ENCODE data around the gene FOCAD. TPM values are rescaled to one million over a fixed set of nuclear protein-coding genes. Genes with fewer than 3 reads are reported as not detected.

The FOCAD gene
- total RNA-seq, 1 donor from 2014 or later, result 25.5 TPM

DNA sequence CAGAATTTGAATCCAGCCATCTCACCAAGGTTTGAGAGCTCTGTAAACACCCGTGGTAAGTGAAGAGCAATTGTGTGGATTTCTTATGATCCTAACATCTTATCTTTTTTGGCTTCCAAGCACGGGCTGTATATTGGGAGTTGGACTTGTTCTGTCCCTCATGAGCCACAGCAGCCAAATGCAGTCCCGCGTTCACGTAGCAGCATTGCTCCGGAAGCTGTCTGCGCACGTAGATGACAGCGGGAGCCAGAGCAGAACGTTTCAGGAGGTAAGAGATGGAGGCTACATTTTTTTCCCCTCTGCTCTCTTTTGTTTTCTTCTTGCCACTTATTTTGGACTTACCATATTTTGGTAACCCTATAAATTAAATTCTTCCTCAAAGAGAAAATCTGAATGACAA lies 260.4 kb downstream of the FOCAD start:
- intact Hi-C loops (cut with DNase I), result loop anchor here (5.0 to 10.0 kb wide), 2 partner anchors 590 to 1017 kb away; no protein-coding TSS in a partner anchor
- Histone ChIP-seq H3K4me3 (no peak overlapping the region), H3K9me3 (no peaks in the 10 kb centered on the region), H3K27me3 (no peaks in the 10 kb centered on the region), H3K27ac (no peak overlapping the region), H3K36me3 (no peaks in the 10 kb centered on the region), H3K4me1 (no peaks in the 10 kb centered on the region)
- TF ChIP-seq CTCF (IDR thresholded peaks at IDR 0.05), result no peak
- no peak for ATAC-seq
- DNase-seq, result no peak

- intact Hi-C loops (cut with DNase I), result loop anchor here (10.0 kb wide), 1 partner anchor 590 kb away; no protein-coding TSS in a partner anchor
Observed at GRCh38 chr9:20945269-20945668, 261.2 kb downstream of the FOCAD start.

DNA sequence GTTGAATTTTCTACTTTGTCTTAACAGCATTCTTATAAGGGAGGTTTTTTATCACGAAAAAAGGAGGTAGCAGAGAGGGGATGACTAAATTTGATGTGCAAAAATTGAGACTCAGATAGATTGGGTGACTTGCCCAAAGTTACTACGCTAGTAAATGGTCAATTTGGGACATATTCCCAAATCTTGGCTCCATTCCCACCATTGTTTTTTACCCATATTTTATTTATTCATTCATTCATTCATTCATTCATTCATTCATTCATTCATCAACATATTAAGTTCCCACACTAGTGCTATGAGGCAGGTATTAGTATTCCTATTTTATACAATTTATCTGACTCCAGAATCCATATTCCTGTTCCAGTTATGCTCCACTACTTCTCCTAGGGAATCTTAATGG lies 261.8 kb downstream of the FOCAD start:
- TF ChIP-seq CTCF (IDR thresholded peaks at IDR 0.05), result no peak
- H3K9me3 ChIP-seq, result no peaks in the 10 kb centered on the region
- peaks cover 1% of the 10 kb centered on the region for H3K36me3 ChIP-seq
- H3K27ac ChIP-seq, result no peak overlapping the region
- no peak overlapping the region for H3K4me3 ChIP-seq
- no peak for DNase-seq
- ATAC-seq, result no peak
- no peaks in the 10 kb centered on the region for H3K4me1 ChIP-seq
- no peaks in the 10 kb centered on the region for H3K27me3 ChIP-seq
- intact Hi-C loops (cut with DNase I), result loop anchor here (10.0 kb wide), 1 partner anchor 591 kb away; no protein-coding TSS in a partner anchor

More at GRCh38 chr9:20945269-20945668, 261.2 kb downstream of the FOCAD start:
- no peak for ATAC-seq
- H3K4me3 ChIP-seq, result no peak overlapping the region
- no peak for TF ChIP-seq CTCF (IDR thresholded peaks at IDR 0.05)
- no peaks in the 10 kb centered on the region for H3K4me1 ChIP-seq
- no peak overlapping the region for H3K27ac ChIP-seq
- no peaks in the 10 kb centered on the region for H3K27me3 ChIP-seq
- H3K36me3 ChIP-seq, result no peaks in the 10 kb centered on the region
- no peaks in the 10 kb centered on the region for H3K9me3 ChIP-seq
- DNase-seq, result no peak

- H3K4me3 ChIP-seq, result no peak overlapping the region
- intact Hi-C loops (cut with DNase I), result loop anchor here (10.0 kb wide), 1 partner anchor 594 kb away; no protein-coding TSS in a partner anchor
- TF ChIP-seq CTCF (IDR thresholded peaks at IDR 0.05), result no peak
- H3K27ac ChIP-seq, result no peak overlapping the region
- no peak for ATAC-seq
- H3K9me3 ChIP-seq, result no peaks in the 10 kb centered on the region
- no peaks in the 10 kb centered on the region for H3K4me1 ChIP-seq
- no peak for DNase-seq
- no peaks in the 10 kb centered on the region for H3K27me3 ChIP-seq
- peaks cover 29% of the 10 kb centered on the region for H3K36me3 ChIP-seq
Observed at GRCh38 chr9:20948703-20949102, 264.6 kb downstream of the FOCAD start.

DNA sequence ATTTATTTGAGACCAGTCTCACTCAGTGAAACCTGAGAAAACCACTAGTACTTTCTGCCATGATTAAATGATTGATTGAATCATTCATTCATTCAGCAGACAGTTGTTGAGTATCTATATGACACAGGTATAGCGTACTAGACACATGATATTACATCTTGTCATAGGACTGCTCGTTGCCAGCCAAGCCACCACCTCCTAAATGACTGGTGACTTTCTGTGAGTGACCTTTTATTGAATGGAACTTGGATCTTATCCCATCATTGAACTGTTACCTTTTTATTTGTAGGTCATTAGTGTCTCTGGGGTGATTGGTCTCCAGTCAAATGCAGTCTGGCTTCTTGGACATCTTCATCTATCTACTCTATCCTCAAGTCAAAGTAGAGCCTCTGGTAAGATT lies 266.6 kb downstream of the FOCAD start:
- no peak for TF ChIP-seq CTCF (IDR thresholded peaks at IDR 0.05)
- ATAC-seq, result no peak
- no peak for DNase-seq
- Histone ChIP-seq H3K27ac (no peak overlapping the region), H3K36me3 (peaks cover 29% of the 10 kb centered on the region), H3K4me3 (no peak overlapping the region), H3K4me1 (no peaks in the 10 kb centered on the region), H3K27me3 (no peaks in the 10 kb centered on the region), H3K9me3 (no peaks in the 10 kb centered on the region)
- intact Hi-C loops (cut with DNase I), result no loop called here

Measured in upper lobe of right lung (tissue), 1 donor.